ENCODE data around the gene SMIM28. TPM values are rescaled to one million over a fixed set of nuclear protein-coding genes. Genes with fewer than 3 reads are reported as not detected.
"Not testable (repeated sequence)": the region's sequence is repeated elsewhere in the genome, so short reads cannot be mapped to it uniquely, and the experiment has no call there.

The SMIM28 gene
- total RNA-seq, result not detected
- long read RNA-seq, result 0 reads

GRCh38 chr6:138377844-138378243 lies at the start of gene SMIM28:
Gene SMIM28 (plus strand): TSS chr6:138377905. CDS start chr6:138378073, 168 bp downstream.
- ATAC-seq (ENCODE audit: poor library complexity), result no peak
- DNase-seq, result no peak
- intact Hi-C loops (cut with DNase I), result no loop called here

GRCh38 chr6:138328210-138328609 lies 49.5 kb upstream of the SMIM28 start:
- intact Hi-C loops (cut with DNase I), result no loop called here
- DNase-seq (no peak), ATAC-seq (ENCODE audit: poor library complexity) (no peak)

DNA sequence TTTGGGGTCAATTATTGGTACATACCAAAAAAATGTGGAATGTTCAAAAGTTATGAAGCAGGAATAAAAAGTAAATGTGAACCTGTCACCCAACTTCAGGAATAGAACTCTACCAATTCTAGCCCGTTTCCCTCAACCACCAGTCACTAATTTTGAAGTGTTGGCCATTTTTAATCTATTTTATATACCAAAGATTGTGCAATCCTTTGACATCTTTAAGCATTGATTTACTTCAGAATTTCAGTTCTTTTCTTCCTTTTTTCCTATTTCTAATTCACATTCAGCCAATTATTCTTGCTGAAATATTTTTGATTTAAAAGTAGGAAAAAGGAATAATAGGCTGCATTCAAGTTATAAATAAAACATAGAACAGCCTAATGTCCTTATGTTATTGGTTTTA lies 46.9 kb upstream of the SMIM28 start:
- intact Hi-C loops (cut with DNase I), result no loop called here
- ATAC-seq (ENCODE audit: poor library complexity), result no peak

GRCh38 chr6:138331444-138331843 lies 46.3 kb upstream of the SMIM28 start:
- DNase-seq, result no peak
- no peak for ATAC-seq (ENCODE audit: poor library complexity)
- intact Hi-C loops (cut with DNase I), result no loop called here

More for the DNA sequence above, 46.9 kb upstream of the SMIM28 start:
- DNase-seq, result no peak

DNA sequence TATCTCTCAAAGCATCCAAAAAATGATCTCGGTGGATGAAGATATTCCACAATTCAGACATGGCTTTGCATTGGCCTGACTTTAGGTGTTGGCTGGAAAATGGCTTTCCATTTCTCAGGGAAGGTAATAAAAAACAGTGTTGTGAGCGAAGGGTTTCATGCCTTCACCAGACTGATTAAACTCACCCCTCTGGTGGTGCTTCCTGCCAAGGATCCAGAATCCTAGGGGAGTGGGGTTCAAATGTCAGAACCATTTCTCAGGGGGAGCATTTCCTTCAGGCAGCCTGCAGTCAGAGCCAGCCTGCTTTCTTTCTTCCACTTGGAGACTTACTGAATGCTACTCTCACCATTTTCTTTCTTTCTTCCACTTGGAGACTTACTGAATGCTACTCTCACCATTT lies 45.7 kb upstream of the SMIM28 start:
- no peak for DNase-seq
- intact Hi-C loops (cut with DNase I), result no loop called here
- ATAC-seq (ENCODE audit: poor library complexity), result no peak

- DNase-seq, result peak; percentile 56
- intact Hi-C loops (cut with DNase I), result no loop called here
- ATAC-seq (ENCODE audit: poor library complexity), result peak; percentile 95
These were observed 43.7 kb upstream of the SMIM28 start for GRCh38 chr6:138334000-138334399.

- intact Hi-C loops (cut with DNase I), result no loop called here
- no peak for DNase-seq
- ATAC-seq (ENCODE audit: poor library complexity), result no peak
These were observed 42.7 kb upstream of the SMIM28 start for GRCh38 chr6:138334963-138335362.

DNA sequence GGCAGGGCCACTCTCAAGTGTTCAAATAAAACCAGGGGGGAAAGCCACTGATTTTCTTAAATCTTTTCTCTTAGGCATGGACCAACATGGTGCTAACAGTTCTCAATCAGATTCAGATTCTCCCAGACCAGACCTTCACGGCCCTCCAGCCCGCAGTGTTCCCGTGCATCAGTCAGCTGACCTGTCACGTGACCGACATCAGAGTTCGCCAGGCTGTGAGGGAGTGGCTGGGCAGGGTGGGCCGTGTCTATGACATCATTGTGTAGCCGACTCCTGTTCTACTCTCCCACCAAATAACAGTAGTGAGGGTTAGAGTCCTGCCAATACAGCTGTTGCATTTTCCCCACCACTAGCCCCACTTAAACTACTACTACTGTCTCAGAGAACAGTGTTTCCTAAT lies 41.5 kb upstream of the SMIM28 start:
- DNase-seq (no peak), ATAC-seq (ENCODE audit: poor library complexity) (no peak)
- intact Hi-C loops (cut with DNase I), result no loop called here

DNA sequence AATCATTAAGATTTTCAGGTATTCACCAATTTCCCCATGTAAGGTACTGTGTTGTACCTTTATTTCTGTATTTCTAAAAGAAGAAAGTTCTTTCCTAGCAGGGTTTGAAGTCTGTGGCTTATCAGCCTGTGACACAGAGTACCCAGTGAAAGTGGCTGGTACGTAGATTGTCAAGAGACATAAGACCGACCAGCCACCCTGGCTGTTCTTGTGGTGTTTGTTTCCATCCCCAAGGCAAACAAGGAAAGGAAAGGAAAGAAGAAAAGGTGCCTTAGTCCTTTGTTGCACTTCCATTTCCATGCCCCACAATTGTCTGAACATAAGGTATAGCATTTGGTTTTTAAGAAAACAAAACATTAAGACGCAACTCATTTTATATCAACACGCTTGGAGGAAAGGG lies 40.6 kb upstream of the SMIM28 start:
- intact Hi-C loops (cut with DNase I), result no loop called here
- ATAC-seq (ENCODE audit: poor library complexity) (no peak), DNase-seq (no peak)

GRCh38 chr6:138339024-138339423 lies 38.7 kb upstream of the SMIM28 start:
- intact Hi-C loops (cut with DNase I), result no loop called here
- DNase-seq (no peak), ATAC-seq (ENCODE audit: poor library complexity) (no peak)

GRCh38 chr6:138341176-138341575 lies 36.5 kb upstream of the SMIM28 start:
- no peak for ATAC-seq (ENCODE audit: poor library complexity)
- DNase-seq, result no peak
- intact Hi-C loops (cut with DNase I), result no loop called here

DNA sequence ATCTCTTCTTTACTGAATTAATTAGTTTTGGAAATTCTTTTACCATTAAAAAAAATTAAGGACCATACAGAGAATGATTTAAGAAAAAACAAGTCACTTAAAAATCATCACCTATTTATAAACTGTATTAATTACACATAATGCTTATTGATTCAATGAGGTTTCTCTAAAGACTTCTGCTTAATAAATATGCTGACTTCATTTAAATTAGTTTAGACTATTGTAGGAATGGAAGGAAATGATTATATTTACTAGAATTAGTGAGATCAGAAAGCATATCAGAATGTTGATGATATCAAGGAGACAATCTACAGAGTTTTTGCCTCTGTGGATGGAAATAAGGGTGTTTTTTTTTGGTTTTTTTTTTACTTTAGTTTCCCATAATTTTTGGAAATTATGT lies 34.6 kb upstream of the SMIM28 start:
- intact Hi-C loops (cut with DNase I), result no loop called here
- ATAC-seq (ENCODE audit: poor library complexity) (no peak), DNase-seq (no peak)

DNA sequence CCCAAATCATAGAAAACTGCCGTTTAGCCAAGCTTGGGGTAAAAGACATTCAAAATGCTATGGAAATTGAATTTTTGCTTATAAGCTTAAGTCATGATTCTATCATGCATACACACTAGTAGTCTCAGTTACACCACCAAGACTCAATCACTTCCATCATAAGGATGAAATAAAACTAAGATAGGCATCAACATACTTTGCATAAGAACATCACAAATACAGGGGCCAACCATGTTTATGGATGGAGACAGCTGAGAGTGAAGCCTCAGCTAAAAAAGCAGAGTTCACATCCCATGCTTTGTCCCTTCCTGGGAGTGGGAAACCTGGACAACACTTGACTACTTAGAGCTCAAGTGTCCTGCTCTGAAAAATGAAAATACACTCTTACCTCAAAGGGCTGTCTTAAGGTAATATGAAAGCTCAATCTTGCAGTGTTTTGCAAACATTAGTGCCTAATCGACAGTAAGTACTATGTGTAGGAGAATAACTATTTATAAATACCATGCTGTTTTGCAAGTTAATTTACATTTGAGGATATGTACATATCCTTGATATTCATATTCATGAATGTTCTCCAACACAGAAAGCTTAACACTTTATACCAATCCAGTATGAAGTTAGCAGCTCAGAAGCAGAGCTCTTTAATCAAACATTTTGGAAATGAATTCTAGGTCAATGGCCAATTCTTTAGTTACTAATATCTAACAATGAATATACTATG lies 32.0 kb upstream of the SMIM28 start:
- DNase-seq, result no peak
- ATAC-seq (ENCODE audit: poor library complexity), result no peak
- intact Hi-C loops (cut with DNase I), result no loop called here

DNA sequence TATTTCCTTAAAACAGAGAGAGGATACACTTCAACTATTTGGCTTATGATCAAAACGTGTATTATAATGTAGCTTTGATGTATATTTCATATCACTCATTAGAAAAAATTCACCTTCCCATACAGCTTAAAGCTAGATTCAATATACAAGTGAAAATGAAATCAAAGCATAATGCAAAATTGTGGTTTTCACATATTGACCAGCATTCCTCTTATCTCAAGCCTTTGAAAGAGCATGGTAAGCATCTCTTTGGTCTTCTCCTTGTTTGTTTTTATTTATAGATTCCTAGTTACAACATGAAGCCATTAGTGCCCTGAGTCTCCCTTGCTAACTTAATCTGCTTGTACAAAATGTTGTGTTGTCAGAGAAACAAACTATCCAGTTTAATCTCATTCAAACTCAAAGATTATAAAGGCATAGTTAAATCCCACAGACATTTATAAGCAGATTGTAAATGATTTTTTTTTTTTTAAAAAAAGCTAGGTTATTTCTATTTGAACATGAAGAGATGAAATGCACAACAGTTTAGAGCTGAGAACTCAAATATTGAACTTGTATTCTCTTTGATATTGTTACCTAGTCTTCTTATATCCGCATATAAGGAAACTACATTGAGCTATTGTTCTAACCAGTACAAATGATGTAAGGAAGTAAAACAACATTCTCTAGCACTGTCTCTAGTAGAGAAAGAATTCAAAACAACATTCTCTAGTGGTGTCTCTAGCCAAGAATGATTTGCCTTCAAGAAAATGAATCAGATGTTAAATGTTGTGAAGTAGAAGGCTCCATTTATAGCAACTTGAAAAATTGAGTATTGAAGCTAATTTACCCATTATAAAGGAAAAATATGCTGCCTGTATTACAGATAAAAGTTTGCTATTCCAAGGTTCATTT lies 31.2 kb upstream of the SMIM28 start:
- intact Hi-C loops (cut with DNase I), result no loop called here
- no peak for DNase-seq
- no peak for ATAC-seq (ENCODE audit: poor library complexity)

- ATAC-seq (ENCODE audit: poor library complexity) (no peak), DNase-seq (no peak)
- intact Hi-C loops (cut with DNase I), result no loop called here
These were observed 29.8 kb upstream of the SMIM28 start for GRCh38 chr6:138347864-138348263.

- no peak for DNase-seq
- intact Hi-C loops (cut with DNase I), result no loop called here
- ATAC-seq (ENCODE audit: poor library complexity), result no peak
These were observed 27.8 kb upstream of the SMIM28 start for GRCh38 chr6:138349891-138350290.

DNA sequence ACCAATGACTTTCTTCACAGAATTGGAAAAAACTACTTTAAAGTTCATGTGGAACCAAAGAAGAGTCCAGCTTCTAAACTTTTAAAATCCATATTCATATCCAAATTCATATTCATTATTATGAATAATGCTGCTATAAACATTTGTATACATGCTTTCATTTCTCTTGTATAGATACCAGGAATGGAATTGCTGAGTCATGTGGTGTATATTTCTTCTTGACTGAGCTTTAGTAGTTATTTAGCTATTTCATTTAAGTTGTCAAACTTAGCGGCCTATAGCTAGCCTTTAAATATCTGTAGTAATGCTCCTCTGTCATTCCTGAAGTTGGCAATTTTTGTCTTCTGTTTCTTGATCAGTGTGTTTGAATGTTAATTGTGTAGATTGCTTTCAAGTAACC lies 19.8 kb upstream of the SMIM28 start:
- intact Hi-C loops (cut with DNase I), result no loop called here
- ATAC-seq (ENCODE audit: poor library complexity) (no peak), DNase-seq (no peak)

GRCh38 chr6:138368684-138369083 lies 9.0 kb upstream of the SMIM28 start:
- DNase-seq; intact Hi-C loops (cut with DNase I); ATAC-seq (ENCODE audit: poor library complexity): not testable (repeated sequence)

DNA sequence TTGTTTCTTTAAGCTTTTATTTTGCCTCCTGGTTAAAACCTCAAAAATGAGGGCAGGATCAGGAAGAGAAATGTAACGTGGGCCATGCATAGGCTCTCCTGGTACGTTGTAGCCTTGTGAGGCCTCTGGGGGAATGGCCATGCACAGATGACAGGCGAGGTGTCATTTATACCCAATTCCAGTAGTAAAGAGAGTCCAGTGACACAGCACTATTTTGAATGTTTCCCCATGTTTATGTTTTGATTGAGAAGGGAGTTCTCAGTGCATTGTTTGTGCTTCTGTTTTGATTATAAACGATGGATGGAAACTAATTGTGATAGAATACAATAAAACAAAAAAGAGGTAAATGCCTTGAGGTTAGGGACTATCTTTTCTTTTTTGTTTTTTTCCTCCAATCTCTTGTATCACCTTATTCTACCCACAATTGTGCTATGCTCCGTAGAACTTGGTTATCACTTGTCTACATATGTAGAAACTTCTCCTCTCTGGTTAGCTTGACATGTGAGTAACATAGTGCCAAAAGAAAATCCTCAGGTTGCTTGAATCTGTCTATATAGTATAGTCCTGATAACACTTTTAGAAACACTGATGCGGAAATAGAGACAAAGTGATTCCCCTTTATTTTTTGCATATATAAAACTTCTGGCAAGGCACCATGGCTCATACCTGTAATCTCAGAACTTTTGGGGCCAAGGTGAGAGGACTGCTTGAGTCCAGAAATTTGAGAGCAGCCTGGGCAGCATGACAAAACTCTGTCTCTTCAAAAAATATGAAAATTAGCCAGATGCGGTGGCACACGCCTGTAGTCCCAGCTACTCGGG lies 6.9 kb upstream of the SMIM28 start:
- DNase-seq (no peak), ATAC-seq (ENCODE audit: poor library complexity) (no peak)
- intact Hi-C loops (cut with DNase I), result no loop called here

DNA sequence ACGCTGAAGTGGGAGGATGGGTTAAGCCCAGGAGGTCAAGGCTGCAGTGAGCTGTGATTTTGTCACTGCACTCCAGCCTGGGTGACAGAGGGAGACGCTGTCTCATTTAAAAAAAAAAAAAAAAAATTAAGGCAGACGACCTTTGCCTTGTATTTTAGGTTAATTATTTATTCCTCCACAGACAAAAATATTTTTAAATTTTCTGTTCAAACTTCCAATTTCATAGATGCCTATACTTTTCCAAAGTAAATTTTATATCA lies 6.3 kb upstream of the SMIM28 start:
- DNase-seq (no peak), ATAC-seq (ENCODE audit: poor library complexity) (no peak)
- intact Hi-C loops (cut with DNase I), result no loop called here
